Osteocyte (in vitro differentiated cells): ENCODE data around the gene MRPL12. TPM values are rescaled to one million over a fixed set of nuclear protein-coding genes. Genes with fewer than 3 reads are reported as not detected.

Experiments used
- DNase-seq: peaks from one replicate; pipeline ENCODE4 v3.0.0; 2021; ENCODE audit warnings: mixed read lengths; ENCODE audit not compliant: unreplicated experiment; ENCODE audit errors: extremely low spot score
- H3K27ac Mint-ChIP-seq: one replicate; pipeline ENCODE4 v1.8.0; 2021; ENCODE audit warnings: mild to moderate bottlenecking, mixed read lengths; ENCODE audit not compliant: unreplicated experiment
- H3K27me3 Mint-ChIP-seq: one replicate; pipeline ENCODE4 v1.8.0; 2021; ENCODE audit warnings: mixed read lengths; ENCODE audit not compliant: unreplicated experiment
- H3K36me3 Mint-ChIP-seq: one replicate; pipeline ENCODE4 v1.8.0; 2021; ENCODE audit warnings: mixed read lengths; ENCODE audit not compliant: unreplicated experiment
- H3K4me1 Mint-ChIP-seq: one replicate; pipeline ENCODE4 v1.8.0; 2021; ENCODE audit warnings: mixed read lengths; ENCODE audit not compliant: unreplicated experiment
- H3K4me3 Mint-ChIP-seq: one replicate; pipeline ENCODE4 v1.8.0; 2021; ENCODE audit warnings: mild to moderate bottlenecking, moderate library complexity, mixed read lengths; ENCODE audit not compliant: unreplicated experiment
- H3K9me3 Mint-ChIP-seq: one replicate; pipeline ENCODE4 v1.8.0; 2021; ENCODE audit warnings: mixed read lengths; ENCODE audit not compliant: unreplicated experiment
- total RNA-seq: library from RNA; stranded (reverse); gene quantifications from 2 replicates; pipeline ENCODE4 v1.2.1, GENCODE V29; 2021
- TF ChIP-seq, protein P1 (sequence below): fragments of 200-600 bp; sonication (generic); IDR thresholded peaks from 2 replicates; pipeline ENCODE4 v1.5.0; 2021; ENCODE audit warnings: antibody characterized with exemption, mild to moderate bottlenecking, moderate library complexity

The MRPL12 gene
- total RNA-seq, 1 donor from 2014 or later = 51.1 TPM

DNA sequence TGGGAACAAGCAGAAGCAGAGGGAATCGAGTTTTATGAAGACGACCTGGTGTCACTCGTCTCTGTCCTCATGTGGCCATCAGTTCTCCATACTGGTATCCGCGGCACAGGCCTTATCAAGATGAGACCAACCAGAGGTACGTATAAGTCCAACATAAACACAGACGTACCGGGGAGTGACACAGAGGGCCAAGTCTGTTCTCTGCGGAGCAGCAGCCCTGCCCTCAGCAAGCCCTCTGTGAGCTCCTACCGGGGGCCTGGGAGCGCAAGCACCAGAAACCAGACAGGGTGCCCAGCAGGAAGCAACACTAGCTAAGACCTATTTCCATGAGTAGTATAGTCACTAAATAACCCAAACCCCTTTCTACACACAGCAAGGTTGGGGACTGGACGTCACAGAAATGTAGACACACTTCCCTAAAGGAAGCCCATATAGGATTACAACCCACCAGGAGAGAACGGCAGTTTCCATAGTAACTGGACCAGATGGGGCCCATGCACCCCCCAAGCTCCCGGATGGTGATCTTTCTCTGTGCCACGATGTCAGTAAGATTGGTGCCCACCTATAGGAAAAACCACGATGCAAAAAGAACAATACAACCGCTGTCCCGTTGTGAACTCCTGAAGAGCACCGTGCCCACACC, 20.5 kb upstream of the MRPL12 start:
- Mint-ChIP-seq H3K27me3 (no peaks in the 10 kb centered on the region), H3K4me1 (peaks cover 33% of the 10 kb centered on the region), H3K36me3 (peaks cover 17% of the 10 kb centered on the region), H3K4me3 (peak overlapping the region; percentile 87), H3K27ac (peak overlapping the region; percentile 81), H3K9me3 (no peaks in the 10 kb centered on the region)
- TF ChIP-seq, protein P1, sequence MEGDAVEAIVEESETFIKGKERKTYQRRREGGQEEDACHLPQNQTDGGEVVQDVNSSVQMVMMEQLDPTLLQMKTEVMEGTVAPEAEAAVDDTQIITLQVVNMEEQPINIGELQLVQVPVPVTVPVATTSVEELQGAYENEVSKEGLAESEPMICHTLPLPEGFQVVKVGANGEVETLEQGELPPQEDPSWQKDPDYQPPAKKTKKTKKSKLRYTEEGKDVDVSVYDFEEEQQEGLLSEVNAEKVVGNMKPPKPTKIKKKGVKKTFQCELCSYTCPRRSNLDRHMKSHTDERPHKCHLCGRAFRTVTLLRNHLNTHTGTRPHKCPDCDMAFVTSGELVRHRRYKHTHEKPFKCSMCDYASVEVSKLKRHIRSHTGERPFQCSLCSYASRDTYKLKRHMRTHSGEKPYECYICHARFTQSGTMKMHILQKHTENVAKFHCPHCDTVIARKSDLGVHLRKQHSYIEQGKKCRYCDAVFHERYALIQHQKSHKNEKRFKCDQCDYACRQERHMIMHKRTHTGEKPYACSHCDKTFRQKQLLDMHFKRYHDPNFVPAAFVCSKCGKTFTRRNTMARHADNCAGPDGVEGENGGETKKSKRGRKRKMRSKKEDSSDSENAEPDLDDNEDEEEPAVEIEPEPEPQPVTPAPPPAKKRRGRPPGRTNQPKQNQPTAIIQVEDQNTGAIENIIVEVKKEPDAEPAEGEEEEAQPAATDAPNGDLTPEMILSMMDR = no peak
- DNase-seq = no peak

DNA sequence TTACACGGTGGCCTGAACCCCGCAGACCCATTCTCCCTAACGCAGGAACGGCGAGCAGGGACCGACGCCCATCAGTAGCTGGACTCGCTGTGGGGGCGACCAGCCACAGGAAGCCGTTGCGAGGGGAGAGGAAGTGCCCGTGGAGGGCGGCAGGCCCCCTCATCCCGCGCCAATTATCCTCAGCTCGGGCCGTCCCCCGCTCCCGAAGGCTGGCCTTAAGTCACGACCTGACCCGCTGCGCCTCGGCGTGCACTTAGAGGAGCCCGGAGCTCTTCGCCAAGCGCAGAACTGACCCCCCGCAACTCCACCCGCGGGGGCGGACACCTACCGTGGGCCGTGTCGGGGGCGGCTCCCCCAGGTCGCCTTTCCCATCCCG, 20.0 kb upstream of the MRPL12 start:
- Mint-ChIP-seq H3K27ac (peak overlapping the region; percentile 81), H3K4me1 (peaks cover 33% of the 10 kb centered on the region), H3K4me3 (peak overlapping the region; percentile 87), H3K9me3 (no peaks in the 10 kb centered on the region), H3K27me3 (no peaks in the 10 kb centered on the region), H3K36me3 (peaks cover 19% of the 10 kb centered on the region)
- DNase-seq = no peak
- TF ChIP-seq, protein P1 = no peak

DNA sequence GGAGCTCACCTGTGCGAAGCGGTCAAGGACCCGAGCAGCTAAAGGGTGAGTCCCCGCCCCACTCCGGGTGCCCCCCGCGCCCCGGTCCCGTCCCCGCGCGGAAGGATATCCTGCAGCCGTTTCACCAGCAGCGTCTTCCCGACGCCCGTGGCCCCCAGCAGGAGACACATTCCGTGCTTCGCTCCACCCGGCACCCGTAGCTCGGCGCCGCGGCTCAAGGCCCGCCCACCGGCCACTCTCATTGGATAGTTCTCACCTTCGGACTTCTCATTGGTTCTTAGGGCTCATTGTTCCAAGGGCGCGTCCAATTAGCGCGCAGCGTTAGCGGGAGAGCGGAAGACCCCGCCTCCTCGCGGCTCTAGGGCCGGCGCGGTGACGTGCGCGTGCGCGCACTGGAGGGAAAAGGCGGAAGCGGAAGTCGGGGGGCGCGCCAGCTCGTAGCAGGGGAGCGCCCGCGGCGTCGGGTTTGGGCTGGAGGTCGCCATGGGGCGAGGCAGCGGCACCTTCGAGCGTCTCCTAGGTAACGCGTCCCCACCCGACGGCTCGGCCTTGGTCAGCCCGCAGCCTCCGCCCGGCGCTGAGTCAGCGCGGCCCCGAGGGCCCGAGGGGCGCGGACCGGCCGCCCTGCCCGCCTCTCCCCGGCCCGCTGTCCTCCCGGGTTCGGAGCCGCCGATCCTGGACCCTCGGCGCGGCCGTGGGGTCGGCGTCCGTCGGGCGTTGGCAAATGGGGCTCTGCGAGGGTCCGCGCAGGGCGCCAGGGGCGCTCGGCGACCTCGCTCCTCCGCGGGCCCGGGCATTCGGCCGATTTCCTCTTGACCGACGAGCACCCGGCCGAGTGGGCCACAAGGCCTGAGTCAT, 19.4 kb upstream of the MRPL12 start, which contains the start of the genes ARL16 and HGS:
Gene ARL16 (minus strand): TSS at position 214 of the 858 bp plus-strand sequence. CDS start 44 bp downstream, at position 170.
Gene HGS (plus strand): TSS at position 428 of the 858 bp plus-strand sequence. CDS start 56 bp downstream, at position 484.
- peak; percentile 99 for DNase-seq
- H3K27ac Mint-ChIP-seq = peak within 1 kb of the TSS; percentile 89
- H3K36me3 Mint-ChIP-seq = peaks cover 22% of the 10 kb centered on the region
- TF ChIP-seq, protein P1 = no peak
- peak within 1 kb of the TSS; percentile 87 for H3K4me3 Mint-ChIP-seq
- H3K9me3 Mint-ChIP-seq = no peaks in the 10 kb centered on the region
- H3K4me1 Mint-ChIP-seq = peaks cover 33% of the 10 kb centered on the region
- H3K27me3 Mint-ChIP-seq = no peaks in the 10 kb centered on the region

DNA sequence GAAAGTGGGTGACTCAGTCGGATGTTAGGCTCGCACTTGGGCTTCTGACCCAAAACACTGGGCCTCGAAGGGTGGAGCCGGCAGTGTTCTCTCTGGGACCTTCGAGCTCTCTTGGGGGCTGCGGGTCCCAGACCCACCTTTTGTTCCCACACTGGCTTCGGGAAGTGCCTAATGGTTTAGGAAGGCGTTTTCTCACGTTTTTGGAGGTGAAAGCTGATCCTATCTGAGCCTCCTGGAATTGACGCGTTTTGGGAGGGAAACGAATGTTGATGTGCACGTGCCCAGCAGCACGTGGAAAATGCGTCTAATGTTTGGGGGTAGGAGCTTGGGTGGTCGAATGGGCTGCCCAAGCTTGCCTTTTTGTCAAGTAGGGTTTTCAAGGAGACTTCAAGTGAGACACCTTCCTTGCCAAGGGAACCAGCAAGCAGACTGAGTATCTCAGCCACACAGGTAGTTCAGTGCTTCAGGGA, 18.7 kb upstream of the MRPL12 start:
- Mint-ChIP-seq H3K9me3 (no peaks in the 10 kb centered on the region), H3K27ac (peak overlapping the region; percentile 89), H3K27me3 (no peaks in the 10 kb centered on the region), H3K4me3 (peak overlapping the region; percentile 81), H3K36me3 (peaks cover 28% of the 10 kb centered on the region), H3K4me1 (peaks cover 33% of the 10 kb centered on the region)
- TF ChIP-seq, protein P1 = no peak
- DNase-seq = no peak

DNA sequence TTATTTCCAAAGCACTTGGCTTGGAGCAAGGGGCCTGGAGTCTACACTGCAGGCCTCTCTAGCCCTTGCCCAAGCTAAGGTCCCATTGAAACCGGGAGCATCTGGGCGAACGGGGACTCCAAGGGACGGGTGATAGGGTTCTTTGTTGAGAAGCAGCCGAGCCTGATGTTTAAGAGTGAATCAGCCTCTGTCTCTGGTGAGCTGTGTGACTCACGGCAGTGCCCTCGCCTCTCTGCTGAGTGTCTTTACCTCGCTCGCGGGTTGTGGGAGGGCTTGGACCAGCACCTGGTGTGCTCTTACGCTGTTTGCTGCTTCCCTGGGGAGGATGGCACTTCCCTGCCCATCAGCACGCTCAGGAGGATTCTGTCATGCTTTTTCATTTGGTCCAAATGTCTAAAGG, 18.1 kb upstream of the MRPL12 start:
- no peaks in the 10 kb centered on the region for H3K9me3 Mint-ChIP-seq
- peaks cover 33% of the 10 kb centered on the region for H3K4me1 Mint-ChIP-seq
- TF ChIP-seq, protein P1 = no peak
- H3K4me3 Mint-ChIP-seq = peak overlapping the region; percentile 81
- H3K27ac Mint-ChIP-seq = peak overlapping the region; percentile 89
- H3K36me3 Mint-ChIP-seq = peaks cover 34% of the 10 kb centered on the region
- DNase-seq = no peak
- no peaks in the 10 kb centered on the region for H3K27me3 Mint-ChIP-seq
